ENCODE results near the gene ME2. TPM values are rescaled to one million over a fixed set of nuclear protein-coding genes. Genes with fewer than 3 reads are reported as not detected.

ME2 gene
- polyA plus RNA-seq, 1 experiment = 21.9 TPM

DNA sequence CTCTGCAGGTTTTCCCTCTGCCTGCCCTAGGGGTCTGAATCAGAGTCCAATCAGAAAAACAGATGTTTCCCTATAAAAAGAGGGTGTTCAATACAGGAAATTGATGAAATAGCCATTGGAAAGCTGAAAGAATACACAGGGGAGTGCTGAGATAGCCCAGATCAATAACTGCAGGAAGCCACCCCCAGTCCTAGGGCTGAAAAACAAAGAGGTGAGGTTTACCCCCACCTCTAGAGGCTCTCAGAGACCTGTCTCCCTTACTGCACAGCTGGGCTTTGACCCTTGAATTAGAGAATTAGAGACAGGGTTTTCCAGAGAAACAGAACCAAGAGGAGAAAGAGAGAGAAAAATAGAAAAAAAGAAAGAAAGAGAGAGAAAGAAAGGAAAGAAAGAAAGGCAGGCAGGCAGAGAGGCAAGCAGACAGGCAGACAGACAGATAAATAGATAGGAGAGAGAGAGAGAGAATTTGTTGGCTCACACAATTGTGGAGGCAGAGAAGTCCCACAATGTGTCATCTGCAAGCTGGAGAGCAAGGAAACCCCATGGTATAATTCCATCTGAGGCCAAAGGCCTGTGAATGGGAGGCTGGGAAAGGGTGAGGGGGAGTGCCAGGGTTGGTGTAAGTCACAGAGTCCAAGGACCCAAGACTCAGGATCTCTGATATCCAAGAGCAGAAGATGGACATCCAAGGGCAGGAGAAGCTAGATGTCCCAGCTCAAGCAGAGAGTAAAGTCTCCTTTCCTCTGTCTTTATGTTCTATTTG, 18.9 kb upstream of the ME2 start:
- ChIA-PET POLR2A (no interaction called here), CTCF (interaction anchor here (1.4 kb wide), 1 partner anchor 9 kb away, joined by 6 read pairs; no protein-coding TSS in a partner anchor)
- Histone ChIP-seq H3K36me3 (ENCODE audit: control insufficient read depth, insufficient read depth, low read length) (no peaks in the 10 kb centered on the region), H3K4me3 (ENCODE audit: low read depth, low read length) (no peak overlapping the region), H3K27me3 (ENCODE audit: control insufficient read depth, insufficient read depth, low read length) (no peaks in the 10 kb centered on the region)
- DNase-seq (ENCODE audit: low read depth) = no peak
- TF ChIP-seq, protein P1, sequence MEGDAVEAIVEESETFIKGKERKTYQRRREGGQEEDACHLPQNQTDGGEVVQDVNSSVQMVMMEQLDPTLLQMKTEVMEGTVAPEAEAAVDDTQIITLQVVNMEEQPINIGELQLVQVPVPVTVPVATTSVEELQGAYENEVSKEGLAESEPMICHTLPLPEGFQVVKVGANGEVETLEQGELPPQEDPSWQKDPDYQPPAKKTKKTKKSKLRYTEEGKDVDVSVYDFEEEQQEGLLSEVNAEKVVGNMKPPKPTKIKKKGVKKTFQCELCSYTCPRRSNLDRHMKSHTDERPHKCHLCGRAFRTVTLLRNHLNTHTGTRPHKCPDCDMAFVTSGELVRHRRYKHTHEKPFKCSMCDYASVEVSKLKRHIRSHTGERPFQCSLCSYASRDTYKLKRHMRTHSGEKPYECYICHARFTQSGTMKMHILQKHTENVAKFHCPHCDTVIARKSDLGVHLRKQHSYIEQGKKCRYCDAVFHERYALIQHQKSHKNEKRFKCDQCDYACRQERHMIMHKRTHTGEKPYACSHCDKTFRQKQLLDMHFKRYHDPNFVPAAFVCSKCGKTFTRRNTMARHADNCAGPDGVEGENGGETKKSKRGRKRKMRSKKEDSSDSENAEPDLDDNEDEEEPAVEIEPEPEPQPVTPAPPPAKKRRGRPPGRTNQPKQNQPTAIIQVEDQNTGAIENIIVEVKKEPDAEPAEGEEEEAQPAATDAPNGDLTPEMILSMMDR (IDR thresholded peaks at IDR 0.05; ENCODE audit: insufficient read depth, low read depth, low read length) = no peak

DNA sequence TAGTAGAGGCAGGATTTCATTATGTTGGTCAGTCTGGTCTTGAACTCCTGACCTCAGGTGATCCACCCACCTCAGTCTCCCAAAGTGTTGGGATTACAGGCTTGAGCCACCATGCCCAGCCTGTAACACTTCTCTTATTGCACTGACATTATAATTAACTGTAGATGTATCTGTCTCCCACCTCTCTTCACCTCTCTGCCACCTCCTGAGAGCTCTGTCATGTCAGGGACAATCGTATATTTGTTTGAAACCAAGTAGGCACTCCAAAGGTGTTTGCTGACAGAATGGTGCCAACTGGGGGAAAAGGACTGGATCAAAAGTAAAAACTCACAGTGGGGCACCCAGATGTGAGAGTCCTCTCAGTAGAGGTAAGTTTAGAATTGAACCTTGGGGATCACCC, 17.3 kb upstream of the ME2 start:
- ChIA-PET POLR2A (no interaction called here), CTCF (no interaction called here)
- Histone ChIP-seq H3K36me3 (ENCODE audit: control insufficient read depth, insufficient read depth, low read length) (no peaks in the 10 kb centered on the region), H3K27me3 (ENCODE audit: control insufficient read depth, insufficient read depth, low read length) (no peaks in the 10 kb centered on the region), H3K4me3 (ENCODE audit: low read depth, low read length) (no peak overlapping the region)
- DNase-seq (ENCODE audit: low read depth) = no peak
- TF ChIP-seq, protein P1 (IDR thresholded peaks at IDR 0.05; ENCODE audit: insufficient read depth, low read depth, low read length) = no peak

DNA sequence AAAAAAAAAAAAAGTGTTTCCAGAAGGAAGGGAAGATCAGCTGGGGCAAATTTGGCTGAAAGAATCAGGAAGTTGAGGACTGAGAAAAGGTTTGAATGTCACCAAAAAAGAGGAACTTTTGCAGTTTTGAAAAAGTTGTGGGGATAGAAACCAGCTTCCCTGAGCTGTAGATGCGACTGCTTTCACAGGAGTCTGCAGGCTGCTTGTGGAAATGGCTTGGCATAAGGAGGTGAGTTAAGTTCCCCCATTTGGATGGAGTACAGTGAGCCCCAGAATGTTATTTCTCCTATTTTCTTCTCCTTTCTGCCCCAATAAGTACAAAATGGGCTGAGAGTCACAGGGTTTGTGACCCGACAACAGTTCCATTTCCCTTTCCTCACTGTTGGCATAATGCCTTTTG, 16.5 kb upstream of the ME2 start:
- DNase-seq (ENCODE audit: low read depth) = no peak
- POLR2A ChIA-PET = no interaction called here
- Histone ChIP-seq H3K27me3 (ENCODE audit: control insufficient read depth, insufficient read depth, low read length) (no peaks in the 10 kb centered on the region), H3K4me3 (ENCODE audit: low read depth, low read length) (no peak overlapping the region), H3K36me3 (ENCODE audit: control insufficient read depth, insufficient read depth, low read length) (no peaks in the 10 kb centered on the region)
- CTCF ChIA-PET = no interaction called here
- TF ChIP-seq, protein P1 (IDR thresholded peaks at IDR 0.05; ENCODE audit: insufficient read depth, low read depth, low read length) = no peak

DNA sequence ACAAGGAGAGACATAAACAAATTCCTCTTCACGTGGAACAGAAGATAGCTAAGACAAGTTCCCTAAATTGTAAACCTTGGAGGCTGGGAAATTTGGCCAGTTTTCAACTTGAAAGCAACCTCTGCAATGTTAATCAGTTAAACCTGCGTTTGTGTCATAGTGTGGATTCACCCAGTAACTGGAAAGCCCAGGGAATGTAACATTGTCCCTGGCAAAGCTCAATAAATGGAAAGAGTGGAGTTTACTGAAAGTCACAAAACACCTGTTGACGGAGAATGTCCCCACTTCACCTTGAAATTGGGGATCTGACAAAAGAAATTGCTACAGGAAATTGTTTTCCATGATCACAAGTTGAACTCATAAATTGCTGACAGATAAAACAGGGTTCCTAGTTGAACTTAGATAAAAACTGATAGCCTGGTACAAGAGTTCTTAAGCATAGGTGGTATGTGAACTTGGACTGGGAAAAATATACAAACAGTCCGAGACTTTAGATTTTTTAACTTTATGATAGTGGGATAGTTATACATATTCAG, 15.0 kb upstream of the ME2 start:
- ChIA-PET POLR2A (no interaction called here), CTCF (interaction anchor here (0.6 kb wide), 1 partner anchor 8 kb away, joined by 3 read pairs; no protein-coding TSS in a partner anchor)
- TF ChIP-seq, protein P1 (IDR thresholded peaks at IDR 0.05; ENCODE audit: insufficient read depth, low read depth, low read length) = no peak

DNA sequence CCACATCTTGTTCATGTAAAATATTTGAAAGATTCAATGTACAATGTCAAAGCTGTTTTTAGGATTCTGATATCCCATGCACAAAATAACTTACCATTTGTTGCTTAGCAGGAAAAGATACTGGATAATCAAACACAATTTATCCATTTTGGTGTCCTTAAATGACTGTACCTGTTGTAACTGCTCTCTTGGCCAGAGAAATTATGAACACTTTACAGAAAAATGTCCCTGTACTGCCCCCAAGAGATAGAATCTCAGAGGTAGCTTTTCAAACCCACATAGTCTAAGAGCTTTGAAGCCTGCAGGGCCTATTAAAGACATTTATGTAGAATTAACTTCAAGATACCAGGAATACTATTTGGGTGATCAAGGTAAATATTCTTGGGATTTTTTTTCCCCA, 12.2 kb upstream of the ME2 start:
- TF ChIP-seq, protein P1 (IDR thresholded peaks at IDR 0.05; ENCODE audit: insufficient read depth, low read depth, low read length) = no peak
- Histone ChIP-seq H3K36me3 (ENCODE audit: control insufficient read depth, insufficient read depth, low read length) (no peaks in the 10 kb centered on the region), H3K4me3 (ENCODE audit: low read depth, low read length) (no peak overlapping the region), H3K27me3 (ENCODE audit: control insufficient read depth, insufficient read depth, low read length) (no peaks in the 10 kb centered on the region)
- DNase-seq (ENCODE audit: low read depth) = no peak
- ChIA-PET CTCF (interaction anchor here (0.8 to 2.0 kb wide), 5 partner anchors 11 to 185 kb away, joined by 3 to 5 read pairs (median 4); no protein-coding TSS in a partner anchor), POLR2A (no interaction called here)

More for the DNA sequence above, 15.0 kb upstream of the ME2 start:
- Histone ChIP-seq H3K36me3 (ENCODE audit: control insufficient read depth, insufficient read depth, low read length) (no peaks in the 10 kb centered on the region), H3K27me3 (ENCODE audit: control insufficient read depth, insufficient read depth, low read length) (no peaks in the 10 kb centered on the region), H3K4me3 (ENCODE audit: low read depth, low read length) (no peak overlapping the region)
- no peak for DNase-seq (ENCODE audit: low read depth)

All from BJ (cell line).